Left ventricle myocardium superior (tissue), 1 donor: ENCODE measurements around the gene SRGAP2C. TPM values are rescaled to one million over a fixed set of nuclear protein-coding genes. Genes with fewer than 3 reads are reported as not detected.
A peak's percentile ranks its signal among the peaks of the same experiment; 100 is the strongest.
"Not testable (repeated sequence)": the region's sequence is repeated elsewhere in the genome, so short reads cannot be mapped to it uniquely, and the experiment has no call there.

ENCODE experiments used
- ATAC-seq: fragments of 200-7000 bp; cut with Tn5 transposase; one replicate; pipeline ENCODE4 v1.9.1; 2020; ENCODE audit warnings: mild to moderate bottlenecking, moderate library complexity
- DNase-seq: peaks from one replicate; pipeline ENCODE4 v3.0.0-alpha.2; 2020
- intact Hi-C: fragments of 100-400 bp; cut with micrococcal nuclease; formaldehyde crosslinking; loops from one replicate; pipeline ENCODE4 v1.11.0; 2022
- total RNA-seq: library from RNA; stranded (reverse); fragmentation: NEBNext Ultra II Directional; extraction: Animal tissue kit (Norgen Biotek cat#: 25700); gene quantifications from one replicate; pipeline ENCODE4 v1.2.1, GENCODE V29; 2021
- donor health status: DM: no; HTN: yes; CAD: no; lungs with severe emphysema.

SRGAP2C gene
- total RNA-seq, 1 donor from 2014 or later, result 11.4 TPM

DNA sequence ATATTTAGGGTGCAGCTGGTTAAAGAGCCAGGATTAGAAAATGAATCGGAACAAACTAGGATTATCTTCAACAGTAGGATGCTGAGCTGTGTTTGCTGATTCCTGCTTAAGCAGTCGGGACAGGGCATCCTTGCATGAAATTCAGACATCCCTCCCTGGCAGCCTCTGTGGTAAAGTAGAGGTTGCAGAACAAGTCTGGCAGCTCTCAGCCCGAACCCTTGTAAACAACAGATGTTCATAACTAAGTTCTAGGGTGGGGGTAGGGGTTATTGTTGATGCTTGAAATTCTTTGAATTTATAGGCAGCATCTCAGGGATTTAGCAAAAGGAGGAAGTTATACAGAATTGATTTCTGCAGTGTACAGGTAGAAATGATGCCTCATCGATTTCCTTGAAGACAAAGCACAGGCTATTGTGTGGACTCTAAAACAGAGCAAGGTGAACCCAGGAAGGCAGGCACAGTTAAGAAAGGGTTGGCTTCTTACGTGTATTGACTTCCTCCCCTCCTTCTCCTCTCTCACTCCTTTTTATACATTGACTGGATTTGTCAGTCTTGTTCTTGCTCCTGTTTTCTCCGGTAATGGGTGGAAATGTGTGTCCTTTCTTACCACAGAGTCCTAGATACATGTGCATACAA is 114.9 kb downstream of the SRGAP2C start:
- peak; percentile 23 for ATAC-seq
- intact Hi-C loops, result not testable (repeated sequence)

DNA sequence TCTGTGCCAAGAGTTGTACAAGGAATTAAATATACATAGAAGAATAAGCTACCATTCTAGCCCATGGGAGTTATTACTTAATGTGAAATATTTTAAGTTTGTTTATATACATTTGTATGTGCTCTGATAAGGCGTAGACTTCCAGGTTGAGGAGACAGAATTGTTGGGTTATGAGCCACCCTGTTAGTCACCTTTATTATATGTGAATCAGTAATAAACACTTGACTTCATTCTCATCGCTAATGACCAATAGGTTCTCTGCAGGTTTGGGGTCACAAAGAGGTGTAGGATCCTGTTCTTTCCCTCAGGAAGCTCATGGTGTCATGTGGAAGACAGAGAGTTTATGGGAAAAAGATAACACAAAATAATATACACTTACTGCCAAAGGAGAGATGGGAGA is 117.1 kb downstream of the SRGAP2C start:
- intact Hi-C loops, ATAC-seq: not testable (repeated sequence)

More for the DNA sequence above, 114.9 kb downstream of the SRGAP2C start:
- not testable (repeated sequence) for DNase-seq

DNA sequence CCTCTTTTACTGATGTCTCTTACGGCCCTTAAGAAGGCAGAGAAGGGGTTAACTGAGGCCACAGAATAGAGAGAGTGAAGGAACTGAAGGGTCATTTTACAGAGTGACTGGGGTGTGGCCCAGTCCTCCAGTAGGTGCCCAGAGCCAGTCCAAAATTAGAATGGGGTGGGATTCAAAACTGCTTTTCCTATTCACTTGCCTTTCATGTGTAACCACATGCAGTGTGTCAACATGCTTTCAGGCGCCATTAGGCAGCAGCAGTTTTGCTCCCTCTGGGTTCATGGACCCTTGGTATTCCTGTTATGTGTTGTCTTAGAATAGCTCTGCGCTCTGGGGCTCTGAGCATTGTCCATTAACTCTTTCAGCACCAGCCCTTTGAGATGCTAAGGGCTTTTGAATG is 123.0 kb downstream of the SRGAP2C start:
- DNase-seq, intact Hi-C loops: not testable (repeated sequence)
- peak; percentile 24 for ATAC-seq

More for the DNA sequence above, 117.1 kb downstream of the SRGAP2C start:
- DNase-seq, result not testable (repeated sequence)

DNA sequence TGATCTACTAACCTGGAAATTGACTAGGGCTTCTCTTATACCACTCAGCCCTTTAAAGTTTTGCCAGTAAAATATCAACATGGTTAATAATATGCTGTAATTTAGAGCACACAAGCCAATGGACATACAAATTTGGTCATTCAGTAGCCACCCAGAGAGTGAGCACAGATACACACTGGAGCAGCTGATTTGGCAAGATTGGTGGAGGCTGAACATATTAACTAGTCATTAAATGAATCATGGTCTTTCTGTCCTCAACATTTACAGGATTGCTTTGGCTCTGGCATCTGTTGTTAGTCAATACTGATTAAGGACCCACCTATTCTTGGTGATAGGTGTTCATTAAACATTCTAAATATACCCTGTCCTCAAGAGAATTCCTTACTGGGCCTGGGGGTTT is 130.7 kb downstream of the SRGAP2C start:
- DNase-seq, ATAC-seq, intact Hi-C loops: not testable (repeated sequence)

DNA sequence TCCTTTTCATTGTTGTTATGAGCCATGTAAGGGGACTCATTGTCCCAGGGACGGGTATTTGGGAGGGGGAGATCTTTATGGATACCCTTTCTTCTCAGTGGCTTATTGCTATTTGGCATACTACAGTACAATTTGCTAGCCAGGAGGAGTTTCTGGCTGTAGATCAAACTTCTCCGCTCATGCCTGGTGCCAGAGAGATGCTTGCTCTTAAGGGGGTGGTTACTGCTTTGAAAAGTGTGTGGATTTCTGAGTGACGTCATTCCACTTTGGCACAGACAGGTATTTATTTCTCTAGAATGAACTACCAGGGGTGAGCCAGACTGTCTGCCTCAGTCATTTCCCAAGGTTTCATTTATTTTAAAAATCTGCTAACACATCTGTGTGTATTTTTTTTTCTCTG is 131.3 kb downstream of the SRGAP2C start:
- DNase-seq, intact Hi-C loops: not testable (repeated sequence)
- peak; percentile 71 for ATAC-seq

DNA sequence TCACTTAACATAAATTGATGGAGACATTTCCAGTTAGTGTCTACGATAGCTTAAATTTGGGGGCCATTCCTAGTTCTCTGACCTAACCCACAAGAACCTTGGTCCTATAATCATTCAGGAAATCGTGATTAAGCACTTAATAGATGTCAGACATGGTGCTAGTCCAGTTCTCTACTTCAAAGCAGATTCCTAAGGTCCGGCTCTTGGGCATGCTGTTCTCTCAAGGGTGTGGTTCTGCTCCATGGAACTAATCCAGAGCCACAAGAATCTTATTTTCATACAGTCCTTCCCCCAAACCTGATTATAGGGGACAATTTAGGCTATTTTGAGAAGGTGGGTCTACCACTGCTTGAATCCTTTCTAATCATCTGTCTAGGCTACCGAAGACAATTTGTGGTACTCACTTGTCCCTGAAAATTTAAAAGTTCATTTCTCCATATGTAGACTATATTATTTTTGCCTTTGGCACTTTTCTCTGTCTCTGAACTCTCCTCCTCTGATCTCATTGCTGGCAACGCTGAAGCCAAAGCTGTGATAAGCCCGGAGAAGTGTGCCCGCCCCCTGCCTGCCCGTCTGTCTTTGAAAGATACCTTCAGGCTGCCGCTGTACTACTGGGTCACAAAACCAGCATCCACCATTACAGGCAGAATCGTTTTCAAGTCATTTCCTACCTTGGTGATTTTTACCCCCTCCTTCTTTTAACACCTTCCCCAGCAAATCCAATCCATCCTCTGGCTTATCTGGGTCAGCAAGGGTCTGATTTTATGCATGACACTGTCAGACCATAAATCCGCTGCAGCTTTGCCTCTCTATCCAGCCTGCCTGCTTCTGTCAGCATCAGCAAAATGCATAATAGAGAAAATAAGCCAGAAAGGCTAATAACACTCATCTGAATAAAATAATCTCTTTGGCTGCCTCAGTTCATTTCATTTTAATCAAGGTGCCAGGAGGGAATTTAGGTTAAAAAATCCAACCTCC is 133.0 kb downstream of the SRGAP2C start:
- DNase-seq (peak; percentile 38), ATAC-seq (peak; percentile 93)
- intact Hi-C loops, result not testable (repeated sequence)

DNA sequence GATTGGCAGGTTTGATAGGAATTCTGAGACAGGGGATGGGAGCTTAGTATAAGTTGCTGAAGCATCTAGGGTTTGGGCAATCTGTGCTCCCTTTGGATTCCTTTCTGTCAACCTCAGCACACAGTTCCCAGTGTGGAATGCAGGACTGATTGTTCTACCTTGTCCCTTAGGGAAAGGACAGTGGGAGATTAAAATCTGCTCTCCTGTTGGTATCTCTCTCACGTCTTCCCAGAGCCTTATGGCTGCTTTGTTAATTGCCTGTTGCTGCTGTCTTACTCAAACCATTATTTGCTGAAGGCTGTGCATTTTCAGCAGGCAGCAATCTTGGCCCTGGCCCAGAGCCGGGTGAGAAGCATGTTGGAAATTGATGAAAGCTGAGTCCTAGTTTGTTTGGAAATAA is 133.9 kb downstream of the SRGAP2C start:
- ATAC-seq, result peak; percentile 20
- DNase-seq, intact Hi-C loops: not testable (repeated sequence)

DNA sequence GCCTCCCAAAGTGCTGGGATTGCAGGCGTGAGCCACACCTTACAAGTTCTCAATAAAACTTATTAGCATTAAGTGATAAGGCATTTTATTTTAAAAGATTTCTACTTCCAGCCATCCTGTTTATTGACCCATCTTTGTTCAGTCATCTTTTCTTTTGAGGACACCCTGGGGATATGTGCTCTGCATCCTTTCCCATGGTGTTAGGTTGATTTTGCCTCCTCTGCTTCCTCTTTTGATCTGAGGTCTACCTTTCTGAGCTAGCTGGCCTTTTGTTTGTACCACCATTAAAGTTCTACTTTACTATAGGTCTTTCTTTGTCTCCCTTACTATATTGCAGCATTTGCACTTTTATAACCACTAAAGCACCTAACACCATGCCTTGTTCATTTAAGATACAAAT is 136.9 kb downstream of the SRGAP2C start:
- intact Hi-C loops, DNase-seq: not testable (repeated sequence)

DNA sequence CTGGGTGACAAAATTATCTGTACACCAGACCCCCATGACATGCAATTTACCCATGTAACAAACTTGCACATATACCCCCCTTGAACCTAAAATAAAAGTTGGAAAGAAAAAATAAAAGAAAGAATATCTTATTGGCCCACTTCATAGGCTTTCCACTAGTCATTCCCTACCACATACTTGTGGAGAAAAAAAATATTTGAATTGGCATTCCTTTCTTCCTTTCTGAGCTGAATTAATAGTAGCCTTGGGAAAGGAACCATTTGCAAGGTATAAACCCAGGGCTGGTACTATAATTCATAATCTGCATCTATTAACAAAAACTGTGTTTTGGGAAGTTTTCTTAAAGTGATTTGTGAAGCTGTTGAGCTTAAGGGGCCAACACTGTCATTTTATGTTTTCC is 140.0 kb downstream of the SRGAP2C start:
- intact Hi-C loops, DNase-seq, ATAC-seq: not testable (repeated sequence)

More for the DNA sequence above, 136.9 kb downstream of the SRGAP2C start:
- ATAC-seq, result not testable (repeated sequence)

DNA sequence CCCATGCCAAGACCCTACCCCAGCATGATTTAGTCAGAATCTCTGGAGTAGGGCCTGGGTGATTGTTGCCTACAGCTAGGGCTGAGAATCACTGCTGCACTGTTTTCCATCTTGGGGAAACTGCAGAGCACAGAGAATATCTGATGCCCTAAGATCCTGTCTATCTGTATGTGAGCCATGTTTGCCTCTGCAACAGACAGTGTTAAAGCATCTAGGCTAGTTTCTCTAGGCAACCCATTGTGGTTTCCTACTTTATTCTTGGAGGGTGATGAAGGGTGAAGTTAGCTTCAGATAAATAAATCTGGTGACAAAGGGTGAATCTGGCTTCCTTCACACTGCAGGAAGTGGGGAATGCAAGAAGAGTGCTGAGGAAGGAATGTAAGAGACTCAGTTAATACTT is 147.4 kb downstream of the SRGAP2C start:
- DNase-seq, ATAC-seq, intact Hi-C loops: not testable (repeated sequence)

DNA sequence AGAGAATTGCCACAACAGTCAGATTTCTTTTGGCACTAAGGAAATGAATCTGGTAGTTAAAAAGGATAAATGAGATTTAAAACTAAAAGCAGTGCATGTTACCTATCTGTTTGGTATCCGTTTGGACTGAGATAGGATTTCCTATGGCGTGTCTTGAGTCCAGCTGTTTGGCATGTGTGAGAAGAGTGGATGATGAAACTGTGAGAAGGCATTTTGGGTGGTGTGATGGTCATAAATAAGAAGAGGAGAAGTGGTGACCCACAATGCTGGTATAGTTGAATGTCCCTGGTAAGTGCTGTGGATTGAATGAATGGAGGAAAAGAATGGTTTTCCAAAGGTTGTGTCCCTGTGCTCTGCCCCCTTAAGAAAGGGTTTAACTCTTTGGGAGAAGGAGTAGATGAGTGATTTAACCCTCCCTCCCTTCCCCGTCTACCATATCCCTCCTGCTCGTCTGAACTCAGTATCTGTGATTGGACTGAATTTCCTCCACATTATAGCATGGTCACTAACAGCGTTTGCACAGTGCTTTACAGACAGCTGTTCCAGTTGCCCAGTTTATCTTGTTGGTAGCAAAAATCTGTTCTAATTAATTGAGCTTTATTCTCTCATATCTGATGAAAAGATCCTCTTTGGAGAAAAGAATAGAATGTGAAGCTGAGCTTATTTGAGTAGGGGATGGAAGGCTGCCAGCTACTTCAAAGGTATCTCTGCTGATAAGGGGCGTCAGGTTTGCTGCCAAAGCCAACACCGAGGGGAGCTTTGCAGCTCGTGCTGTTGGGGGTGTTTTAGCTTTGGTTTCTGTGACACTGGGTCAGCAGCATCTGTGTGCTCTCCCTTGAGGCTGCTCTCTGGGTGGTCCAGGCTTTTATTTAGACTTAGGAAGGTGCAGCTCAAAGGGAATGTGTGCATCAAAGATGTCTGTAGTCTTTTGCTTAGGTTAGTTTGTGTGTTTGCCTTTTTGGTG is 148.1 kb downstream of the SRGAP2C start:
- DNase-seq, intact Hi-C loops: not testable (repeated sequence)
- peak; percentile 33 for ATAC-seq

DNA sequence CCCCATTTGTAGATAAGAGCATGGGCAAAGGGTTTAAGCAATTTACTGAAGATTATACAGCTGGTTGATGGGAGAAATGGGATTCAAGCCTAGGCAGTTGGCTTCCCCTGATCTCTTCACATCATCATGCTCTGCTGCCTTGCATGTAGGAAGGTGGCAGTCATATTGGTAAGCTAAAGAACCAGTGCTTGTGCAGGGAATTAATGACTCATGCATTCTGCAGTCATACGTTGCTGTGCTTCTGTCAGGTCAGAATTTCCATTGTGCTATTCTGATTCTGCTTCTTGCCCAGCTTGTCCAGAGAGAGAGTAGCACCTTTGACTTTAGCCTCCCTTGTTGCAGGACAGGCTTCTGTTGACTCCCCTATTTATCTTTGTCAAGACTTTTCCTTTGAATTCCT is 153.2 kb downstream of the SRGAP2C start:
- ATAC-seq, DNase-seq, intact Hi-C loops: not testable (repeated sequence)

DNA sequence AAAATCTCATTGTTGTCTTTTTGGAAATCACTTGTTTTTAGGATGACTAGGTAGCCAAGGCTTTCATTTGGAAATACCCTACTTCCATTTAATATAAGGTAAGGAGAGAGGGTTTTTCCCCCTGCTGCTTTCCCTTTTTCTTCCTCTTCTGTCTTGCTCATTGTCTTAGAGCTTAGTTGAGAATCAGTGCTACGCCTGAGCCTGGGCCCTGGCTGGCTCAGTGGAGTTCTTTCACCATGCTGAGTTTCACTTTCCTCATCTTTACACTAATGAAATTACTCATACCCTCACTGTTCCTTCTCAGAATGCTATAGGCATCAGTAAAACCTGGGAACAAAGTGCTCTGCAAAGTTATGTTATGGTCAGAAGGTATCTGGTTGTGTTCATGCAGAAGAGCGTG is 154.8 kb downstream of the SRGAP2C start:
- intact Hi-C loops, DNase-seq, ATAC-seq: not testable (repeated sequence)

DNA sequence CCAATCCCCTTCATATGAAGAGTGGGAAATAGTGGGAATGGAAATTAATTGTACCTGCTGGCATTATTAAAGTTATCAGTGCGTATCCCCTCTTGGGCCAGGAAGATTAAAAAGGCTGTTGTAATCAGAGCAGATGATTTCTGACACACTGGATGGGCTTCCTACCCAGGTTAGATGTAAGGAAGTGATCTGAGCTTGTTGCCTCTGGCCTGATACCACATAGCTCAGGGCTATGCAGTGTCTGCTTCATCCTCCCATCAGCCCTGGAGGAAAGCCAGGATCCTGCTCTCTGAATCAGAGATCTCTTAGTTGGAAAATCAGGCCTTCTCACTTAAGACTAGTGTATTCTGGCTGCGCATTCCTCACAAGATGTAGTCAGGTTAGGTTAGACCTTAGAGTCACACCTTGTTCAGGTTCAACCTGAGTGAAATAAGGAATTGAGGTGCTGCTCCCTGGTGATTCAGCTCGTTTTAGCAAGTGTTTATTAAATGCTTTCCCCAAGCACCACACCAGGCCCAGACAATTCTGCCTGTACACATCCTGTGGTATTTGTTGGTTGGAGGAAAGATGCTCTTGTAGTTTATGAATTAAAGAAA is 158.6 kb downstream of the SRGAP2C start:
- DNase-seq, ATAC-seq, intact Hi-C loops: not testable (repeated sequence)

DNA sequence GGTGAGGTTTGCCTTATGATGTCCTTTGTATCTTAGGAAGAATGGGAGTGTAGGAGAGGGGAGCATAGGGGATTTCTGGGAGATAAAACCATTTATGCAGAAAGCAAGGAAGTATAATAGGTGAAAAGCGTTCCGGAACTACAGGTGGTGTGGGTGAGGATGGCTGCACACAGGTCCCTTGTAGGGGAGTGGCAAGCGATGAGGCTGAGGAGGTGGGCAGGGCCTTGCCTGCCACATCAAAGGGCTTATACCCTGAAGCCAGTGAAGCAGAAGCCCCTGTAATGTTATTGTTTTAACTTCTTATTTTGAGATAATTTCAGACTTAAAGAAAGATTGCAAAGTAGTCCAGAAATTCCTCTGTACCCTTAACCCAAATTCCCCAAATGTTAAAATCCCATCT is 159.6 kb downstream of the SRGAP2C start:
- DNase-seq, ATAC-seq, intact Hi-C loops: not testable (repeated sequence)

DNA sequence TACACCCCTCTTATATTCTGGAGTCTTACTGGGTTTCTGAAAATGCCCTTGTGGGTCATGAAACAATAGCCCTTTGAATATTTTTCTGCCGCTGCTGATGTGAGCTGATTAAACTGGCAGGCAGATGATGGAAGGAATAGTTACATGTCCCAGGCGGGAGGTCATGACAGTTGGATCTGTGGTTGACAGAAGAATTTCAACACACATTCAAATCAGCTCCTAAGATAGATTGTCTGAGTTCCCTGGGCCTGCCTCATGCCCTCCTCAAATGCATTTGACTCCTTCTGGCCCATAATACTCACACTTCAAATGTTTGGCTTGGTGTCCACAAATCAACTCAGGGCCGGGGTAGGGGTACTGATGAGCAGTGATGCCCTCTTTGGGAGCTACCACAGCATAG is 161.9 kb downstream of the SRGAP2C start:
- ATAC-seq, result peak; percentile 24
- DNase-seq, intact Hi-C loops: not testable (repeated sequence)

DNA sequence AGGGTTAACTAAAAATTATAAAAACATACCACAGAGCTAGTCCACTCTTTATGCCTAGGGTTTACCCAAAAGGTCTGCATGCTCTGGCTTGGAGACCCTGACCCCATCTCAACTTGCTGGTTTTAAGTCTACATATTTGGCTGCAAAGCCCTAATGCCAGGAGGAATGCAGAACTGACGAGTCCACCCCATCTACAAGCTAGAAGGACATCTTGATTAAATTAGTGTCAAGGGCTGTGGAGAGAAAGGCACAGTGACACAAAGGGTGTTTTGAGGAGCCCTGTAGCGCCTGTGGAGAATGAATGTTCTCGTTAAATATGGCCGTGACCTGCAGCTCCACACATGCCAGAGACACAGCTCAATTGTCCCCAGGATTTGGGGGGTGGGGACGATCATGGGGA is 162.7 kb downstream of the SRGAP2C start:
- DNase-seq, intact Hi-C loops, ATAC-seq: not testable (repeated sequence)

DNA sequence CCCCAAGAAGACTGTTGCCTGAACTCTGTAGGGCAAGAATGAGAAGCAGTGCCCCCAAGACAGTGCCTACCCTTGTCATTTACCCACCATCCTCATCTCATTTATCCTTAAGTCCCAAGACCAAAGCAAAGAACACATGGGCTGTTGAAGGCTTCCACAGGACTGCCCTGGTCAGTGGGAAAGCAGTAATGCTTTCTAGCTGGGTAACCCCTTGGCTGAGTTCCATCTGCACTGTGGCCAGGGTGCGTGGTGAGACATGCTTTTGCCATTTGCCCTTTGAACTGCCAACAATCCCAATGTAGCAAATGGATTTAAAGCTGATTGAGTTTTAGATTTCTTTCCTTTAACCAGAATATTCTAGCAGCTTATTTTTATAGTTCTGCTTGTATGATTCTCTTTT is 163.3 kb downstream of the SRGAP2C start:
- ATAC-seq, DNase-seq, intact Hi-C loops: not testable (repeated sequence)
